SK-N-SH treated with all-trans-retinoic acid at 6 μM for 48 hours (cell line): ENCODE results near the gene LOXL4.

ENCODE experiments used
- ATAC-seq: fragments of 200-7000 bp; cut with Tn5 transposase; 3 replicates; pipeline ENCODE4 v1.9.1; 2020; ENCODE audit warnings: mild to moderate bottlenecking, moderate library complexity
- ARNTL ChIP-seq: fragments of 450-650 bp; formaldehyde crosslinking; IDR thresholded peaks from 2 replicates; pipeline ENCODE4 v1.5.0; 2020; ENCODE audit warnings: low read depth, mild to moderate bottlenecking, moderate library complexity, borderline replicate concordance
- CSDC2 ChIP-seq: fragments of 250-450 bp; sonication (Bioruptor Pico); IDR thresholded peaks from 2 replicates; pipeline ENCODE4 v1.5.0; 2020; ENCODE audit warnings: mild to moderate bottlenecking, moderate library complexity
- ESRRG ChIP-seq: fragments of 250-450 bp; sonication (Bioruptor Pico); IDR thresholded peaks from 2 replicates; pipeline ENCODE4 v1.6.1; 2021; ENCODE audit warnings: mild to moderate bottlenecking
- GLIS3 ChIP-seq: fragments of 250-450 bp; sonication (Bioruptor Pico); IDR thresholded peaks from 2 replicates; pipeline ENCODE4 v1.5.0; 2020; ENCODE audit warnings: mild to moderate bottlenecking, moderate library complexity
- ISL1 ChIP-seq: fragments of 250-450 bp; sonication (Bioruptor Pico); IDR thresholded peaks from 2 replicates; pipeline ENCODE4 v2.1.2; 2022; ENCODE audit warnings: mild to moderate bottlenecking, moderate library complexity
- OSR1 ChIP-seq: fragments of 250-450 bp; sonication (Bioruptor Pico); IDR thresholded peaks from 2 replicates; pipeline ENCODE4 v1.8.0; 2022; ENCODE audit warnings: moderate library complexity, mild to moderate bottlenecking, inconsistent platforms
- PPARA ChIP-seq: fragments of 250-450 bp; sonication (Bioruptor Pico); IDR thresholded peaks from 2 replicates; pipeline ENCODE4 v1.5.0; 2020; ENCODE audit warnings: mild to moderate bottlenecking, borderline replicate concordance
- RARB ChIP-seq: fragments of 250-450 bp; sonication (Bioruptor Pico); IDR thresholded peaks from 2 replicates; pipeline ENCODE4 v1.8.0; 2021; ENCODE audit warnings: mild to moderate bottlenecking, moderate library complexity
- SNAI2 ChIP-seq: fragments of 250-450 bp; sonication (Bioruptor Pico); IDR thresholded peaks from 2 replicates; pipeline ENCODE4 v1.5.0; 2020; ENCODE audit warnings: mild to moderate bottlenecking, moderate library complexity
- TCF4 ChIP-seq: fragments of 250-450 bp; sonication (Bioruptor Pico); IDR thresholded peaks from 2 replicates; pipeline ENCODE4 v1.8.0; 2021; ENCODE audit warnings: mild to moderate bottlenecking, moderate library complexity, borderline replicate concordance
- TOX ChIP-seq: fragments of 250-450 bp; sonication (Bioruptor Pico); IDR thresholded peaks from 2 replicates; pipeline ENCODE4 v1.8.0; 2021; ENCODE audit warnings: mild to moderate bottlenecking, moderate library complexity, borderline replicate concordance
- ZC3H10 ChIP-seq: fragments of 250-450 bp; sonication (Bioruptor Pico); IDR thresholded peaks from 2 replicates; pipeline ENCODE4 v1.5.1; 2021; ENCODE audit warnings: mild to moderate bottlenecking, moderate library complexity
- ZFP3 ChIP-seq: fragments of 250-450 bp; sonication (Bioruptor Pico); IDR thresholded peaks from 2 replicates; pipeline ENCODE4 v1.5.0; 2020; ENCODE audit warnings: mild to moderate bottlenecking, moderate library complexity
- ZFP30 ChIP-seq: fragments of 450-650 bp; formaldehyde crosslinking; IDR thresholded peaks from 2 replicates; pipeline ENCODE4 v1.5.0; 2022; ENCODE audit warnings: mild to moderate bottlenecking, moderate library complexity
- ZNF565 ChIP-seq: fragments of 450-650 bp; formaldehyde crosslinking; conservative IDR thresholded peaks from 2 replicates; pipeline ENCODE4 v1.5.0; 2020; ENCODE audit warnings: low read depth, mild to moderate bottlenecking, moderate library complexity
- ZNF70 ChIP-seq: fragments of 450-650 bp; formaldehyde crosslinking; IDR thresholded peaks from 2 replicates; pipeline ENCODE4 v1.5.0; 2020; ENCODE audit warnings: mild to moderate bottlenecking, moderate library complexity
- ZNF8 ChIP-seq: fragments of 450-650 bp; formaldehyde crosslinking; IDR thresholded peaks from 2 replicates; pipeline ENCODE4 v1.5.0; 2020; ENCODE audit warnings: mild to moderate bottlenecking, moderate library complexity
- TF ChIP-seq, protein P1 (sequence below): fragments of 250-450 bp; sonication (Bioruptor Pico); IDR thresholded peaks from 2 replicates; pipeline ENCODE4 v1.5.1; 2020; ENCODE audit warnings: low read depth, mild to moderate bottlenecking, moderate library complexity
- TF ChIP-seq, protein P2 (sequence below): fragments of 250-450 bp; sonication (Bioruptor Pico); IDR thresholded peaks from 2 replicates; pipeline ENCODE4 v1.8.0; 2020; ENCODE audit warnings: mild to moderate bottlenecking, moderate library complexity, borderline replicate concordance
- TF ChIP-seq, protein P3 (sequence below): fragments of 250-450 bp; sonication (Bioruptor Pico); IDR thresholded peaks from 2 replicates; pipeline ENCODE4 v1.8.0; 2021; ENCODE audit warnings: low read depth, mild to moderate bottlenecking, moderate library complexity, borderline replicate concordance
- TF ChIP-seq, protein P4 (sequence below): fragments of 250-450 bp; sonication (Bioruptor Pico); IDR thresholded peaks from 2 replicates; pipeline ENCODE4 v1.5.0; 2020; ENCODE audit warnings: mild to moderate bottlenecking, moderate library complexity
- TF ChIP-seq, protein P5 (sequence below): fragments of 250-450 bp; sonication (Bioruptor Pico); IDR thresholded peaks from 2 replicates; pipeline ENCODE4 v1.5.1; 2021; ENCODE audit warnings: mild to moderate bottlenecking, moderate library complexity

LOXL4 gene

DNA sequence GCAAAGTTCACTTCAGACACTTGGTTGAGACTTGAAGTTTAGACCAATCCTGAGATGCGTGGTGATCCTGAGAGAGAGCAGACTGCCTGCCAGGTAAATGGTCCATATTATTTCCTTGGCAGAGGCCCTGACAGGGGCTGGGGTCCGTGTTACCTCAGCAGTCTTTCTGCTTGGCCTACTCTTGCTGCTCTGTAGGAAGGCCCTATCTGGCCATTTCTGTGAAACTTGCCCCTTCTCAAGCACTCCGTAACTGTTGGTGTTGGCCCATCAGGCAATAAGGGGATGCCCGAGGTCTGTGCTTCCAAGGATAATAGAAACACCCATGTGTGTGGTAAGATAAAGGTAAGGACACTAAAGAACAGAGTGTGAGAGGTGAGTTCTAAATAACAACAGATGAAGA is 20.0 kb downstream of the LOXL4 start:
- ATAC-seq, result no peak
- TF ChIP-seq TOX (no peak), ZFP3 (CRISPR knock-in tag) (no peak), ARNTL (CRISPR knock-in tag) (no peak), SNAI2 (CRISPR knock-in tag) (no peak), GLIS3 (no peak), OSR1 (no peak), ZFP30 (CRISPR knock-in tag) (no peak), ESRRG (CRISPR knock-in tag) (no peak), ZC3H10 (CRISPR knock-in tag) (no peak), ZNF8 (CRISPR knock-in tag) (no peak), ZNF70 (CRISPR knock-in tag) (no peak), TCF4 (CRISPR knock-in tag) (no peak), ZNF565 (CRISPR knock-in tag) (no peak), CSDC2 (no peak), RARB (CRISPR knock-in tag) (no peak)
- TF ChIP-seq, protein P1, sequence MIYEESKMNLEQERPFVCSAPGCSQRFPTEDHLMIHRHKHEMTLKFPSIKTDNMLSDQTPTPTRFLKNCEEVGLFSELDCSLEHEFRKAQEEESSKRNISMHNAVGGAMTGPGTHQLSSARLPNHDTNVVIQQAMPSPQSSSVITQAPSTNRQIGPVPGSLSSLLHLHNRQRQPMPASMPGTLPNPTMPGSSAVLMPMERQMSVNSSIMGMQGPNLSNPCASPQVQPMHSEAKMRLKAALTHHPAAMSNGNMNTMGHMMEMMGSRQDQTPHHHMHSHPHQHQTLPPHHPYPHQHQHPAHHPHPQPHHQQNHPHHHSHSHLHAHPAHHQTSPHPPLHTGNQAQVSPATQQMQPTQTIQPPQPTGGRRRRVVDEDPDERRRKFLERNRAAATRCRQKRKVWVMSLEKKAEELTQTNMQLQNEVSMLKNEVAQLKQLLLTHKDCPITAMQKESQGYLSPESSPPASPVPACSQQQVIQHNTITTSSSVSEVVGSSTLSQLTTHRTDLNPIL (CRISPR knock-in tag), result no peak
- TF ChIP-seq, protein P2, sequence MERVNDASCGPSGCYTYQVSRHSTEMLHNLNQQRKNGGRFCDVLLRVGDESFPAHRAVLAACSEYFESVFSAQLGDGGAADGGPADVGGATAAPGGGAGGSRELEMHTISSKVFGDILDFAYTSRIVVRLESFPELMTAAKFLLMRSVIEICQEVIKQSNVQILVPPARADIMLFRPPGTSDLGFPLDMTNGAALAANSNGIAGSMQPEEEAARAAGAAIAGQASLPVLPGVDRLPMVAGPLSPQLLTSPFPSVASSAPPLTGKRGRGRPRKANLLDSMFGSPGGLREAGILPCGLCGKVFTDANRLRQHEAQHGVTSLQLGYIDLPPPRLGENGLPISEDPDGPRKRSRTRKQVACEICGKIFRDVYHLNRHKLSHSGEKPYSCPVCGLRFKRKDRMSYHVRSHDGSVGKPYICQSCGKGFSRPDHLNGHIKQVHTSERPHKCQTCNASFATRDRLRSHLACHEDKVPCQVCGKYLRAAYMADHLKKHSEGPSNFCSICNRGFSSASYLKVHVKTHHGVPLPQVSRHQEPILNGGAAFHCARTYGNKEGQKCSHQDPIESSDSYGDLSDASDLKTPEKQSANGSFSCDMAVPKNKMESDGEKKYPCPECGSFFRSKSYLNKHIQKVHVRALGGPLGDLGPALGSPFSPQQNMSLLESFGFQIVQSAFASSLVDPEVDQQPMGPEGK (CRISPR knock-in tag), result no peak

DNA sequence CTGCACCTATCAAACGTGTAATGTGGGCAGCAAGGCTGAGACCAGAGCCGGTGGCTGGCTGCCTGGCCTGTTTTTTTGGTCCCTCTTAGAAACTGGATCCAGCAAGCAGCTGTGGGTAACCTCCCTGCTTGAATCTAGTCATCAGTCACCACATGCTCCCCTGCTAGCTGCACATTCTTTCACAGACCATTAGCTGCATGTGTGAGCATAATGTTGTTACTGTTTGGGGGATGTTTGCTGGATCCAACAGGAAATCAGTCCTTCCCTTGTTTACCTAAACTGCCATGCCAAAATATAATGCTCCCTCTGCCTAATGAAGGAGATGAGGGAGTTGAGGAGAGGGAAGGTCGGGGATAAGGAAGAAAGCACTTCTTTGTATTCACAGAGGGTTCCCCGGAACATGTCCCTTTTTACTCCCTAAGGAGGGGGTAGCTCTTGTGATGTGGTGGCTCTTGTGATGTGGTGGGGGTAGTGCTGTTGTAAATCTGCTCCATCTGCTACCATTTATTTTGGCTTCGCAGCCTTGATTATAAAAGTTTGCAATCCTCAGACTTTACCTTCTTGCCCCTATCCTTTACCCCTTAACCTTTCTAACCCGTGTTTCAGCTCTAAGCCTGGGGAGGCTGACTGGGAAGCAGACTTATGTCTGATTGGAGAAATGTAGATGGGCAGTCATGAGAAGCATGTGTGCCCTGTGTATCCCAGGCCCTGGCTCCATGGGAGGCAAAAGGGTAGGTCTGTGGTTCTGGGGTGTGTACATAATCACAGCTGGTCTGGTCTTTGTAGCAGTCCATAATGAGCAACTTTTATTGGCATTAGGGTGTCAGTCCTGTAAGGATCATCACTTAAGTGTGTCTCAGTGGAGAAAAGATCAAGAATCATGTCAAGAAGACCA is 20.8 kb downstream of the LOXL4 start:
- ATAC-seq, result no peak
- TF ChIP-seq ZNF8 (CRISPR knock-in tag), result no peak
- TF ChIP-seq, protein P1 (CRISPR knock-in tag), result no peak
- TF ChIP-seq ISL1 (CRISPR knock-in tag), result no peak
- TF ChIP-seq GLIS3, result no peak
- TF ChIP-seq, protein P2 (CRISPR knock-in tag), result no peak
- TF ChIP-seq ARNTL (CRISPR knock-in tag), result no peak
- TF ChIP-seq, protein P3, sequence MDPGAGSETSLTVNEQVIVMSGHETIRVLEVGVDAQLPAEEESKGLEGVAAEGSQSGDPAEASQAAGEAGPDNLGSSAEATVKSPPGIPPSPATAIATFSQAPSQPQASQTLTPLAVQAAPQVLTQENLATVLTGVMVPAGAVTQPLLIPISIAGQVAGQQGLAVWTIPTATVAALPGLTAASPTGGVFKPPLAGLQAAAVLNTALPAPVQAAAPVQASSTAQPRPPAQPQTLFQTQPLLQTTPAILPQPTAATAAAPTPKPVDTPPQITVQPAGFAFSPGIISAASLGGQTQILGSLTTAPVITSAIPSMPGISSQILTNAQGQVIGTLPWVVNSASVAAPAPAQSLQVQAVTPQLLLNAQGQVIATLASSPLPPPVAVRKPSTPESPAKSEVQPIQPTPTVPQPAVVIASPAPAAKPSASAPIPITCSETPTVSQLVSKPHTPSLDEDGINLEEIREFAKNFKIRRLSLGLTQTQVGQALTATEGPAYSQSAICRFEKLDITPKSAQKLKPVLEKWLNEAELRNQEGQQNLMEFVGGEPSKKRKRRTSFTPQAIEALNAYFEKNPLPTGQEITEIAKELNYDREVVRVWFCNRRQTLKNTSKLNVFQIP, result no peak
- TF ChIP-seq SNAI2 (CRISPR knock-in tag), result no peak
- TF ChIP-seq ZNF565 (CRISPR knock-in tag), result no peak

DNA sequence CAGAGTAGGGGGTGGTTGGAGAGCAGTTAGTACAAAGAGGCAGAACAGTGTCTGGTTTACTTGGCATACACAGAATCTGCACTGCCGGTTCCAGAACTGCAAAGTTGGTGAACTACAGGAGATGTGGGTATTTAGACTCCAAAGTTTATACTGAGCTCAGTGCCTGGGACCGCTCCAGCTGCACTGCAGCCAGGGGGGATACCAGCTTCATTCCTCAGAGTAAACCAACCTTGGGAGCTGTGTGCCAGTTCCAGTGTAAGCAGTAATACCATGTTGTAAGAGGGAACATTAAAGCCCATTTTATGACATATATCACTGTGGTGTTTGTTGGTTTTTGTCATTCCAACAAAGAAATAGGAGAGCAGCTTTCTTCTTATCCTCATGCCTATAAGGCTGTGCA is 23.4 kb downstream of the LOXL4 start:
- ATAC-seq, result no peak
- no peak for TF ChIP-seq ZFP3 (CRISPR knock-in tag)
- no peak for TF ChIP-seq ZNF70 (CRISPR knock-in tag)
- no peak for TF ChIP-seq SNAI2 (CRISPR knock-in tag)
- no peak for TF ChIP-seq GLIS3
- TF ChIP-seq ISL1 (CRISPR knock-in tag), result no peak
- TF ChIP-seq, protein P1 (CRISPR knock-in tag), result no peak
- TF ChIP-seq ZNF565 (CRISPR knock-in tag), result no peak
- TF ChIP-seq, protein P4, sequence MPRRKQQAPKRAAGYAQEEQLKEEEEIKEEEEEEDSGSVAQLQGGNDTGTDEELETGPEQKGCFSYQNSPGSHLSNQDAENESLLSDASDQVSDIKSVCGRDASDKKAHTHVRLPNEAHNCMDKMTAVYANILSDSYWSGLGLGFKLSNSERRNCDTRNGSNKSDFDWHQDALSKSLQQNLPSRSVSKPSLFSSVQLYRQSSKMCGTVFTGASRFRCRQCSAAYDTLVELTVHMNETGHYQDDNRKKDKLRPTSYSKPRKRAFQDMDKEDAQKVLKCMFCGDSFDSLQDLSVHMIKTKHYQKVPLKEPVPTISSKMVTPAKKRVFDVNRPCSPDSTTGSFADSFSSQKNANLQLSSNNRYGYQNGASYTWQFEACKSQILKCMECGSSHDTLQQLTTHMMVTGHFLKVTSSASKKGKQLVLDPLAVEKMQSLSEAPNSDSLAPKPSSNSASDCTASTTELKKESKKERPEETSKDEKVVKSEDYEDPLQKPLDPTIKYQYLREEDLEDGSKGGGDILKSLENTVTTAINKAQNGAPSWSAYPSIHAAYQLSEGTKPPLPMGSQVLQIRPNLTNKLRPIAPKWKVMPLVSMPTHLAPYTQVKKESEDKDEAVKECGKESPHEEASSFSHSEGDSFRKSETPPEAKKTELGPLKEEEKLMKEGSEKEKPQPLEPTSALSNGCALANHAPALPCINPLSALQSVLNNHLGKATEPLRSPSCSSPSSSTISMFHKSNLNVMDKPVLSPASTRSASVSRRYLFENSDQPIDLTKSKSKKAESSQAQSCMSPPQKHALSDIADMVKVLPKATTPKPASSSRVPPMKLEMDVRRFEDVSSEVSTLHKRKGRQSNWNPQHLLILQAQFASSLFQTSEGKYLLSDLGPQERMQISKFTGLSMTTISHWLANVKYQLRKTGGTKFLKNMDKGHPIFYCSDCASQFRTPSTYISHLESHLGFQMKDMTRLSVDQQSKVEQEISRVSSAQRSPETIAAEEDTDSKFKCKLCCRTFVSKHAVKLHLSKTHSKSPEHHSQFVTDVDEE (CRISPR knock-in tag), result no peak
- TF ChIP-seq OSR1, result no peak
- TF ChIP-seq ARNTL (CRISPR knock-in tag), result no peak
- TF ChIP-seq ZFP30 (CRISPR knock-in tag), result no peak
- TF ChIP-seq, protein P5, sequence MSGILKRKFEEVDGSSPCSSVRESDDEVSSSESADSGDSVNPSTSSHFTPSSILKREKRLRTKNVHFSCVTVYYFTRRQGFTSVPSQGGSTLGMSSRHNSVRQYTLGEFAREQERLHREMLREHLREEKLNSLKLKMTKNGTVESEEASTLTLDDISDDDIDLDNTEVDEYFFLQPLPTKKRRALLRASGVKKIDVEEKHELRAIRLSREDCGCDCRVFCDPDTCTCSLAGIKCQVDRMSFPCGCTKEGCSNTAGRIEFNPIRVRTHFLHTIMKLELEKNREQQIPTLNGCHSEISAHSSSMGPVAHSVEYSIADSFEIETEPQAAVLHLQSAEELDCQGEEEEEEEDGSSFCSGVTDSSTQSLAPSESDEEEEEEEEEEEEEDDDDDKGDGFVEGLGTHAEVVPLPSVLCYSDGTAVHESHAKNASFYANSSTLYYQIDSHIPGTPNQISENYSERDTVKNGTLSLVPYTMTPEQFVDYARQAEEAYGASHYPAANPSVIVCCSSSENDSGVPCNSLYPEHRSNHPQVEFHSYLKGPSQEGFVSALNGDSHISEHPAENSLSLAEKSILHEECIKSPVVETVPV (CRISPR knock-in tag), result no peak
- no peak for TF ChIP-seq CSDC2
- TF ChIP-seq PPARA (CRISPR knock-in tag), result no peak
- no peak for TF ChIP-seq TCF4 (CRISPR knock-in tag)
